Measurements from ENCODE around the gene S1PR5.
"Not testable (repeated sequence)": the region's sequence is repeated elsewhere in the genome, so short reads cannot be mapped to it uniquely, and the experiment has no call there.

S1PR5 gene

DNA sequence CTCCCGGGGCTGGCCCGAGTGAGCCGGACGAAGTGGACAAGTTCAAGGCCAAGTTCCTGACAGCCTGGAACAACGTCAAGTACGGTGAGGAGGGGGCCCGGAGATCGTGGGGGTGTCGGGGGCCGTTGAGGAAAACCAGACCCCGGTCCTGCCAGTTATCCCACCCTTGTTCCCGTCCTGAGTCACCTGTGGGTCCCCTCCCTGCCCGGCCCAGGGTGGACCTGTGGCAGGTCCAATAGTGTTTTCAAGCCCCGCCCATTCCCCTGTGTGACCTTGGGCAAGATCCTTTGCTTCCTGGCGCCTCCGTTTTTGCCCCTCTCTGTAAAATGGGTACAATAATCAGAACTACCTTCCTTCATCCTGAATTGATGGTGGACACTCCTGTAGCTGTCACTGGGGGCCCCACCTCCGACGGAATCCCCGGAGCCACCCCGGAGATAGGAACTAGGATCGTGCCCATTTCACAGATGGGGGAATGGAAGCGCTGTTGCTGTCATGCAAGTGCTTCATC, 27.1 kb upstream of the S1PR5 start:
- DNase-seq (ENCODE audit: low read depth in 2 of 2): no peak

GRCh38 chr19:10543420-10544241, 26.4 kb upstream of the S1PR5 start, which contains the start of gene ATG4D:
Gene ATG4D (plus strand): TSS chr19:10543904. CDS start chr19:10544091, 187 bp downstream.
- DNase-seq (ENCODE audit: low read depth in 2 of 2): peak; percentile 63 to 72

DNA sequence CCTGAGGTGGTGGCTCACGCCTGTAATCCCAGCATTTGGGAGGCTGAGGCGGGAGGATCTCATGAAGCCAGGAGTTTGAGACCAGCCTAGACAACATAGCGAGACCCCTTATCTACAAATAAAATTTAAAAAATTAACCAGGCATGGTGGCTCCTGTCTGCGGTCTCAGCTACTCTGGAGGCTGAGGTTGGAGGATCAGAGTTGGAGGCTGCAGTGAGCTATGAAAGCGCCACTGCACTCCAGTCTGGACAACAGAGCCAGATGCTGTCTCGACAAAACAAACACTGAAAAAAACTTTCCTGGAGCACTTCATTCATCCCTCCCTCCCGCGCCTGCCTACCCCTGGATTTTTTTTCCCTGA, 25.8 kb upstream of the S1PR5 start:
- no peak for DNase-seq (ENCODE audit: low read depth in 2 of 2)

DNA sequence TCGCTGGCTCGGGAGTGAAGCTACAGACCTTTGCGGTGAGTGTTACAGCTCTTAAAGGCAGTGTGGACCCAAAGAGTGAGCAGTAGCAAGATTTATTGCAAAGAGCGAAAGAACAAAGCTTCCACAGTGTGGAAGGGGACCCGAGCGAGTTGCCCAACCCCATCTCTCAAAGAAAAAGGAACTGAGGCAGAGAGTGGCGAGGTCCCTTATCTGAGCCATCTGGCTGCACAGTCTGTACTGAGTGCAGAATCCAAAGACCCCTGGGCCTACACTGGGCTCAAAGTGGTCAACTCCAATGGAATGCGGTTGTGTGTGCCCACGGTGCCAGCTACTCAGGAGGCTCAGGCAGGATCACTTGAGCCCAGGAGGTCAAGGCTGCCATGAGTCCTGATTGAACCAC, 21.8 kb upstream of the S1PR5 start:
- not testable (repeated sequence) for DNase-seq (ENCODE audit: low read depth in 2 of 2)

- DNase-seq (ENCODE audit: low read depth in 2 of 2): no peak
Observed at GRCh38 chr19:10538204-10538983, 21.1 kb upstream of the S1PR5 start.

GRCh38 chr19:10537668-10538067, 20.4 kb upstream of the S1PR5 start:
- DNase-seq (ENCODE audit: low read depth in 2 of 2): no peak

DNA sequence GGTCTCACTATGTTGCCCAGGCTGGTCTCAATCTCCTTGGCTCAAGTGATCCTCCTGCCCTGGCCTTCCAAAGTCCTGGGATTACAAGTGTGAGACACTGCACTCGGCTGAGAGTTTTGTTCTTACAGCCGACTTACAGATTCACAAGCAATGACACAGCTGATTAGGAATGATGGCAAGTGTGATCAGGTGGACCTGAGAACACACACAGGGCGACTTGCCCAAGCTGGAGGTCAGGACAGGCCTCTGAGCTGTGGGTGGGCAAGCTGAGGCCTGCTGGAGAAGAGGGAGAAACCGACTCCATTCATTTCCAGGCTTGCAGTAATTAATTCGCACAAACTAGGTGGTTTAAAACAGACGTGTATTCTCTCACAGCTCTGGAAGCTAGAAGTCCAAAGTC, 18.4 kb upstream of the S1PR5 start:
- DNase-seq (ENCODE audit: low read depth in 2 of 2): no peak

DNA sequence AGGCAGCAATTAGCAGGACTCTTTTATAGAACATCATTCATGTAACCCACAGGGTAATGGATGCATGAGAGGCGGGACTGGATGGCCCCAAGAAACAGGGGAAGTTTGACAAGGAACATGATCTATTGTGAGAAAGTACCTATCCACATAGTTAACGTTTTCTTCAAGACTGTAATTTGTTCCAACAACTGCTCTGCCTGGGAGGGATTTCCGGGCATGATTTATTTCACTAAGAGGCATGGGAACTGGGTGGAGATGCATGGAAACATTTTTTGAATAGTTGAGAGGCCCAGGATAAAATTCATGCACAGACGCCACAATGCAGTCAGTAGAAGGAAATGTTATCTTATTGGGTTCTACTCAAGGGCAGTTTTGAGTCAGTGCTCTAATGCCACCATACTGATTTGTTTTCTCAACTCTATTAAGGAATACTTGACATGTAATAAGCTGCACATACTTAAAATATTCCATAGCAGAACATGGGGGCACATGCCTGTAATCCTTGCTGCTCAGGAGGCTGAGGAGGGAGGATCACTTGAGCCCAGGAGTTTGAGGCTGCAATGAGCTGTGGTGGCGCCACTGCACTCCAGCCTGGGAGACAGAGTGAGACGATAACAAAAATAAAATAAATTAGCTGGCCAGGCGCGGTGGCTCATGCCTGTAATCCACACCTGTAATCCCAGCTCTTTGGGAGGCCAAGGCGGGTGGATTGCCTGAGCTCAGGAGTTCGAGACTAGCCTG, 16.6 kb upstream of the S1PR5 start:
- DNase-seq (ENCODE audit: low read depth in 2 of 2): no peak

DNA sequence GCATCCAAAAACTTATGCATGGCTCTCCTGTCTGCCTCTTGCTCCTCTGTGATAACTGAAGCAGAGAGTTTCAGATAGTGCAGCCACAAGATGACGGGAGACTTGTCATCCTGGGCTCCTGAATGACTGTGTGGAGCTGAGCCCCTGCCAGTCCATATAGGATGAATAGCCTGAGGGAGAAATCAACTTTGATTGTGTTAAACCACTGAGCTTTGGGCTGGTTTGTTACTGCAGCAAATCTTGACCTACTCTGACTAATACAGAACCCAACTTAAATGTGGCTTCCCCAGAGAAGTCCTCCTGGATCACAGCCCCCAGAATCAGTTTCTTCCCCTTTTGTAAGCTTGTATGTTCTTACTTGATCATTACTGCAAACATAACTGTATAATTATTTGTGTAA, 15.2 kb upstream of the S1PR5 start:
- no peak for DNase-seq (ENCODE audit: low read depth in 2 of 2)

DNA sequence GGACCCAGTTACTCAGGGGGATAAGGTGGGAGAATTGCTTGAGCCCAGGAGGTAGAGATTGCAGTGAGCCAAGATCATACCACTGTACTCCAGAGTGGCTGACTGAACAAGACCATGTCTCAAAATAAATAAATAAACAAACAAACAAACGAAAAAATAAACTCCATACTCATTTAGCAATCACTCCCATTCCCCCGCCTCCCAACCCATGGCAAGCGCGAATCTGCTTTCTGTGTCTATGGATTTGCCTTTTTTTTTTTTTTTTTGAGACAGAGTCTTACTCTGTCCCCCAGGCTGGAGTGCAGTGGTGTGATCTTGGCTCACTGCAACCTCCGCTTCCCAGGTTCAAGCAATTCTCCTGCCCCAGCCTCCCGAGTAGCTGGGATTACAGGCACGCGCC, 9.6 kb upstream of the S1PR5 start:
- not testable (repeated sequence) for DNase-seq (ENCODE audit: low read depth in 2 of 2)

DNA sequence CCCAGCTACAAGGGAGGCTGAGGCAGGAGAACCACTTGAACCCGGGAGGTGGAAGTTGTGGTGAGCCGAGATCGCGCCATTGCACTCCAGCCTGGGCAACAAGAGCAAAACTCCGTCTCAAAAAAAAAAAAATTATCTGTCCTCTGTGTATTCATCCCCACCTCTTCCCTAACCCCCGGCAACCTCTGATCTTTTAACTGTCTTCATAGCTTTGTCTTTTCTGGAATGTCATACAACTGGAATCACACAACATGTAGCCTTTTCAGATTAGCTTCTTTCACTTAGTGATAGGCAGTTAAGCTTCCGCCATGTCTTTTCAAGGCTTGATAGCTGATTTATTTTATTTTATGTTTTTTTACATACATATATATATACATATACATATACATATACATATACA, 8.4 kb upstream of the S1PR5 start:
- no peak for DNase-seq (ENCODE audit: low read depth in 2 of 2)

GRCh38 chr19:10523135-10523636, 5.9 kb upstream of the S1PR5 start:
- no peak for DNase-seq (ENCODE audit: low read depth in 2 of 2)

DNA sequence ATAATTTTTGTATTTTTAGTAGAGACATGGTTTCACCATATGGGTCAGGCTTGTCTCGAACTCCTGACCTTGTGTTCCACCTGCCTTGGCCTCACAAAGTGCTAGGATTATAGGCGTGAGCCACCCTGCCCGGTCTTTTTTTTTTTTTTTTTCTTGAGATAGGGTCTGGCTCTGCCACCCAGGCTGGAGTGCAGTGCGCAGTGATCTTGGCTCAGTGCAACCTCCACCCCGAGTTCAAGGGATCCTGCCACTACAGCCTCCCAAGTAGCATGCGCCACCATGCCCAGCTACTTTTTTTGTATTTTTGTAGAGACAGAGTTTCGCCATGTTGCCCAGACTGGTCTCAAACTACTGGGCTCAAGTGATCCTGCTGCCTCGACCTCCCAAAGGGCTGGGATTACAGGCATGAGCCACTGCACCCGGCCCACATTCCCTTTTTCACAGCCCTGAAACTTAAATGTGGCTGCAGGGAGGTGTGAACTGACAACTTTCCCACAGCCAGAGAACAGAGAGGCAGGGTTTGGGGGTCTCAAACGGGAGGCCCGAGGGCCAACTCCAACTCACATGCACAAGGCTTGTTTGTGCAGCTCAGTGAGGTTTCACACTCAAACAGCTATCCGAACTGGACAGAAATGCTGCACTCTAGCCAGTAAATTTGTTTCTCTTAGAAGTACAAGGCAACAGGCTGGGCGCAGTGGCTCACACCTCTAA, 4.4 kb upstream of the S1PR5 start:
- DNase-seq (ENCODE audit: low read depth in 2 of 2): no peak

GRCh38 chr19:10520652-10521318, 3.5 kb upstream of the S1PR5 start:
- no peak for DNase-seq (ENCODE audit: low read depth in 2 of 2)

- no peak for DNase-seq (ENCODE audit: low read depth in 2 of 2)
Observed at GRCh38 chr19:10519421-10519820, 2.2 kb upstream of the S1PR5 start.

- no peak for DNase-seq (ENCODE audit: low read depth in 2 of 2)
Observed at GRCh38 chr19:10518444-10519361, 1.5 kb upstream of the S1PR5 start.

DNA sequence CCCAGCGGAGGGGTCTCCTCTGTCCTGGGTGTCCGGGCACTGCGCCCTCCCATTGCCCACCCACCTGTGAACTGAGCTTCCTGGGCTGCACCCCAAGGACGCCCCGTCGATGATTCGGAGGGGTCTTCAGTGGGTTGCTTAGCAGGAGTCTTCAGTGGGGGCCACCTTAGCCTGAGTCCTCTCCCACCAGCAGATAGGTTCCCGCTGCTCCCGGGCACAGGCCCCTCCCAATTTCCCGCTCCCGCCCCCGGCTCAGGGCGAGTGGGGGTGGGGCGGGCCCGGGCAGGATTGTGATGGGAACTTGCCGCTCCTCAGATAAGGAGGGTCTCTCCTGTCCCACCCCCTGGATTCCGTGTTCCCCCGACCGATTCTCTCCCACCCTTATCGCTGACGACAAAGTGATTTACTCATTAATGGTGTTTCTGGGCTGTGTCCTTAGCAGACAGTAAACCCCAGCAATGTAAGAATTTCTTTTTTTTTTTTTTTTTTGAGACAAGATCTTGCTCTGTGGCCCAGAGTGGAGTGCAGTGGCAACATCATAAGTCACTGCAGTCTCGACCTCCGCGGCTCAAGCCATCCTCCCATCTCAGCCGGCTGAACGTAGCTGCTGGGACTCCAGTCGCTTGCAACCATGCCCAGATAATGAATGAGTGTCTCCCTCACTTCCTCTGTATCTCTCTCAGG, 655 bp upstream of the S1PR5 start:
- no peak for DNase-seq (ENCODE audit: low read depth in 2 of 2)

GRCh38 chr19:10516671-10517286, 468 bp downstream of the S1PR5 start:
- DNase-seq (ENCODE audit: low read depth in 2 of 2): no peak

DNA sequence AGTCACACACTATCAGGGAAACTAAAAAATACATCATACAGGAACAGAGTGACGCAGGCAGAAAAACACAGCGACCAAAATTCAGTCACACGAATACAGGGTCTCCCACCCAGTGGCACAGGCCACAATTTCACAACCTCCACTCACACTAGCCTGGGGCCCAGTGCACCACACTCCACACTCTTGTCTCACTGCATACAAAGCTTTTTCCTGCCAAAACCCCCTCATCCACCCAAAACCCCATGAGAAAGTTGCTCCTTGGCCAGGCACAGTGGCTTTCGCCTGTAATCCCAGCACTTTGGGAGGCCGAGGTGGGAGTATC, 1.2 kb downstream of the S1PR5 start:
- no peak for DNase-seq (ENCODE audit: low read depth in 2 of 2)
